SJCRH30 (cell line): ENCODE results near the gene COL5A1. TPM values are rescaled to one million over a fixed set of nuclear protein-coding genes. Genes with fewer than 3 reads are reported as not detected.
"Not testable (repeated sequence)": the region's sequence is repeated elsewhere in the genome, so short reads cannot be mapped to it uniquely, and the experiment has no call there.

Experiments
- DNase-seq, 2 experiments: peaks; one replicate each; pipeline ENCODE4 v3.0.0-alpha.2; 2015 to 2020
- H3K27ac ChIP-seq: fragments of 250-450 bp; sonication (Bioruptor Pico); 2 replicates; pipeline ENCODE4 v1.5.1; 2020; ENCODE audit warnings: mild to moderate bottlenecking, moderate library complexity
- H3K27me3 ChIP-seq: fragments of 250-450 bp; sonication (Bioruptor Pico); 2 replicates; pipeline ENCODE4 v1.5.1; 2020; ENCODE audit warnings: mild to moderate bottlenecking, moderate library complexity
- H3K36me3 ChIP-seq: fragments of 250-450 bp; sonication (Bioruptor Pico); 2 replicates; pipeline ENCODE4 v1.5.1; 2020; ENCODE audit warnings: mild to moderate bottlenecking, moderate library complexity
- H3K4me1 ChIP-seq: fragments of 250-450 bp; sonication (Bioruptor Pico); 2 replicates; pipeline ENCODE4 v1.5.1; 2020; ENCODE audit warnings: mild to moderate bottlenecking, moderate library complexity
- H3K4me3 ChIP-seq: fragments of 250-450 bp; sonication (Bioruptor Pico); 2 replicates; pipeline ENCODE4 v1.5.1; 2020; ENCODE audit warnings: mild to moderate bottlenecking, moderate library complexity
- H3K9me3 ChIP-seq: fragments of 250-450 bp; sonication (Bioruptor Pico); replicated peaks from 2 replicates; pipeline ENCODE4 v1.5.1; 2020; ENCODE audit warnings: mild to moderate bottlenecking, moderate library complexity
- total RNA-seq: library from RNA; depleted of rRNA; stranded (reverse); fragments of >200 nt; shearing (Covaris generic); gene quantifications from 2 replicates; pipeline ENCODE4 v1.2.3, GENCODE V29; 2014

COL5A1 gene
- total RNA-seq, 1 experiment from 2014 or later = 32.1 TPM

GRCh38 chr9:134659688-134660131 is 18.1 kb downstream of the COL5A1 start:
- Histone ChIP-seq H3K36me3 (peaks cover 10% of the 10 kb centered on the region), H3K4me3 (no peak overlapping the region), H3K9me3 (0 out of 2 replicates have a peak, but pooled peaks cover 8% of the 10 kb centered on the region), H3K27ac (no peak overlapping the region), H3K27me3 (no peaks in the 10 kb centered on the region), H3K4me1 (peaks cover 3% of the 10 kb centered on the region; the same call in 1 of the 2 replicates)
- no peak for DNase-seq

- Histone ChIP-seq H3K9me3 (0 out of 2 replicates have a peak, but pooled peaks cover 8% of the 10 kb centered on the region), H3K27ac (no peak overlapping the region), H3K27me3 (no peaks in the 10 kb centered on the region), H3K4me3 (no peak overlapping the region), H3K36me3 (peaks cover 10% of the 10 kb centered on the region), H3K4me1 (peaks cover 3% of the 10 kb centered on the region; the same call in 1 of the 2 replicates)
- DNase-seq = peak in 1 of 2 experiments; percentile 53
Observed at GRCh38 chr9:134660407-134660806, 18.8 kb downstream of the COL5A1 start.

DNA sequence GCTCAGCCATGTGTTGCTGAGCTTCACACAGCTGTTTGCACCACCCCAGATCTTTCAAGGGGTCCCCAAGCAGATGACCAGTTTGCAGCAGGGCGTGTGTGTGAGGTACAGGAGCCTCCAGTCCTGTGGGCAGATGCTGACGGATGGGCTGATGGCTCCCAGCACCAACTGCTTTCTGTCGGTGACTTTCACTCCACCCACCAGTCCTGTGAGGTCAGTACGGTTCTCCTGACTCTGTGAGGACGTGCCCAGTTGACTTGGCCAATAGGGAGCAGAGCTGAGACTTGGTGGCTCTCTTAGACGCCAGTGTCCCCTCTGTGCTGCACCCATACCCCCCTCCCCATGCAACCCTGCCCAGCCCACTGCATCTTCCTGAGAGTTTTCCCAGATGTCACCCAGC is 19.7 kb downstream of the COL5A1 start:
- peaks cover 3% of the 10 kb centered on the region; the same call in 1 of the 2 replicates for H3K4me1 ChIP-seq

GRCh38 chr9:134661791-134662142 is 20.2 kb downstream of the COL5A1 start:
- no peak overlapping the region for H3K27ac ChIP-seq
- H3K36me3 ChIP-seq = peaks cover 10% of the 10 kb centered on the region
- DNase-seq = no peak
- peaks cover 3% of the 10 kb centered on the region; the same call in 1 of the 2 replicates for H3K4me1 ChIP-seq
- H3K4me3 ChIP-seq = no peak overlapping the region
- 0 out of 2 replicates have a peak, but pooled peaks cover 8% of the 10 kb centered on the region for H3K9me3 ChIP-seq
- H3K27me3 ChIP-seq = no peaks in the 10 kb centered on the region

More for the DNA sequence above, 19.7 kb downstream of the COL5A1 start:
- Histone ChIP-seq H3K27ac (no peak overlapping the region), H3K9me3 (0 out of 2 replicates have a peak, but pooled peaks cover 8% of the 10 kb centered on the region), H3K36me3 (peaks cover 10% of the 10 kb centered on the region), H3K27me3 (no peaks in the 10 kb centered on the region), H3K4me3 (no peak overlapping the region)
- no peak for DNase-seq

DNA sequence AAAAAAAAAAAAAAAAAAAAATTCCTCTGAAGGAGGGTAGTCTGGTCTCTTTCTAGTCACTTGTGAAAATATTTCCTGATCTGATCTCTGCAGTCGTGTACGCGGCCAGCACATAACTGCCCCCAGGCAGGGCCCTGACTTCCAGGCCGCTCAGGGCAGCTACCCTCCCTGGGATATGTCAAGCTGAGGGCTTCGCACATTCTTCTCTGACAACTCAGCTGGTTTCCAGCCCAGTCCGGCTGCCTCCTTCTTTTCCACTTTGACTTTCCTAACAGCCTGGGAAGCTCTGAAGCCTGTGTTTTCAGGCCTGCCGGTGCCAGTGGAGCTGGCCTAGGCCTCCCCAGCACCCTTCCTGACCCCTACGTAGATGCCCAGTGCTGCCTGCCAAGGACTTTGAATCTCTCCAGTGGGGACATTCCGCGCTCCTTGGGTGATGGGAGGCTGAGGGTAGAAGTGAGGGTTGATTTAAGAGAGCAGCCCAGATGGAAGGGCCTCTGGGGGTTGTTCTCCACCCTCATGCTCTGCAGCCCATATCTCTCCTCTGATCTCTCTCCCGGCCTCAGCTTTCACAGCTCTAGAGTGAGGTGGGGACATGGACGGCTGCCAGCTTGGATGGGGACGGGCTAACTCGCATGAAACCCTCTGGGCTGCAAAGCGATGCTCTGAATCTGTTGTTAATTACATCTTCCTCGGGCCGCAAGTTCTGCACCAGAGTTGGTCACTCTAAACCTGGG is 20.7 kb downstream of the COL5A1 start:
- DNase-seq = no peak
- peaks cover 10% of the 10 kb centered on the region for H3K36me3 ChIP-seq
- no peak overlapping the region for H3K27ac ChIP-seq
- H3K9me3 ChIP-seq = 0 out of 2 replicates have a peak, but pooled peaks cover 8% of the 10 kb centered on the region
- peaks cover 3% of the 10 kb centered on the region; the same call in 1 of the 2 replicates for H3K4me1 ChIP-seq
- no peak overlapping the region for H3K4me3 ChIP-seq
- H3K27me3 ChIP-seq = no peaks in the 10 kb centered on the region

DNA sequence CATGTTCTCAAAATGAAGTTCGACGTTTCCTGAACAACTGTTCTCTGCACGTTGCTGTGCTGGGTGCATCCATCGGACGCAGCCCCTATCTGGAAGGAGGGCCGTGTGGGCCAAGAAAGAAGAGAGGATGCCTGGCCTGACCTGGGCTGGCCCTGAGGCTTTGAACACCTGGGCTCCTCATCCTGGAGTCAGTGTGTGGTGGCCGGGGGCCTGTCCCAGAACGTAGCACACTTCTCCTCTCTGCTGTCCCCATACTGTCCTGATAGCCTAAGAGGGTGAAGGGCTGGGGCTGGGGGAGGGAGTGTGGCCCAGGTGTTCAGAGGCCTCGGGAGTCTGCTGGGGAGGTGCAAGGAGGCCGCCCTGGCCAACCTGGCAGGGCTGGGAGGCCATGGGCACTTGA is 21.5 kb downstream of the COL5A1 start:
- no peak for DNase-seq
- H3K9me3 ChIP-seq = 0 out of 2 replicates have a peak, but pooled peaks cover 8% of the 10 kb centered on the region
- no peaks in the 10 kb centered on the region for H3K27me3 ChIP-seq
- no peak overlapping the region for H3K4me3 ChIP-seq
- no peak overlapping the region for H3K27ac ChIP-seq
- peaks cover 3% of the 10 kb centered on the region; the same call in 1 of the 2 replicates for H3K4me1 ChIP-seq
- peaks cover 10% of the 10 kb centered on the region for H3K36me3 ChIP-seq

DNA sequence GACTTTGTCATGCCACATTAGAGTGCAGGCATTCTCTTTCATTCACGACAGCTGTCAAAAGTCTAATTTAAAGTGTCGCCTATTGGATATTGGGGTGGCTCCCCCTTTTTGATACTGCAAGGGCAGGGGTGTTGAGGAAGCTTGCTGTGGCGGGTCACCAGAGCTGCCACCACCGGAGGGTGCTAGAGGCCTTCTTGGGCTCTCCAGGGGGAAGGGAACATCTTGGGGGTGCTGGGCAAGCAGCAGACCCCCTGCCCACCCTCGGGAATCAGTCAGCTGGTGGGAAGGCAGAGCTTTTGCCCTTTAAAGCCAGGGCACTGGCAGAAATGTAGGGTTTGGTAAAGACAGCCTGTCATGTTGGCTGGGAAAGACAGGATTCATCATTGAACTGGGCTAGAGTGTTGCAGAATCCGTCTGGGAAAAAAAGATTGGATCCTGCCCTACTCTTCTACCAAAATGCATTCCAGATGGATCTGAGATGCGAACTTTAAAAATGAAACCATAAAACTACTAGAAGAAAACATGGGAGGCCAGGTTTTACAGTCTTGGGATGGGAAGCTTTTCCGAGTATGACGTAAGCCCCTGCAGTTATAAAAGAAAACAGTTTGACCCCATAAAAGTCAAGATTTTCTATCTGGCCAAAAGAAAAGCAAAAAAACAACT is 22.3 kb downstream of the COL5A1 start:
- Histone ChIP-seq H3K9me3 (0 out of 2 replicates have a peak, but pooled peaks cover 8% of the 10 kb centered on the region), H3K4me3 (no peak overlapping the region), H3K36me3 (peaks cover 10% of the 10 kb centered on the region), H3K27ac (no peak overlapping the region), H3K4me1 (no peaks in the 10 kb centered on the region; the same call in 1 of the 2 replicates), H3K27me3 (no peaks in the 10 kb centered on the region)
- no peak for DNase-seq

DNA sequence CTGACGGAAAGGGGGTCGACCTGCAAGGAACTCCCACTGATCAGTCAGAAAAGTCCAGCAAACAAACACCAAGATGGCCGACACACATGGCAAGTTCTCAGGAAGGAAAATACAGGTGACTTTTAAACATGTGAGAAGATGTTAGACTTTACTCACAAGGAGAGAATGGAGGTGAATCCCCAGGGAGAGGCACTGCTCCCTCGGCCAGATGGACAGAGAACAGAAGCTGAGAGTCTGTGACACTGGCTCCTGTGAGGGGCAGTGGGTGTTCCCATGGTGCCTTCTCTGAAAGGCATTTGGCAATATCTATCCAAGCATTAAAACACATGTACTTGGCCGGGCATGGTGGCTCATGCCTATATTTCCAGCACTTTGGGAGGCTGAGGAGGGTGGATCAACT is 22.8 kb downstream of the COL5A1 start:
- H3K4me3 ChIP-seq = no peak overlapping the region
- H3K4me1 ChIP-seq = no peaks in the 10 kb centered on the region

GRCh38 chr9:134666208-134666607 is 24.6 kb downstream of the COL5A1 start:
- no peaks in the 10 kb centered on the region for H3K27me3 ChIP-seq
- H3K4me3 ChIP-seq = no peak overlapping the region
- H3K4me1 ChIP-seq = no peaks in the 10 kb centered on the region
- no peaks in the 10 kb centered on the region; the same call in 1 of the 2 replicates for H3K36me3 ChIP-seq
- H3K9me3 ChIP-seq = no peaks in the 10 kb centered on the region
- DNase-seq = no peak
- H3K27ac ChIP-seq = no peak overlapping the region

More for the DNA sequence above, 22.8 kb downstream of the COL5A1 start:
- Histone ChIP-seq H3K27ac (no peak overlapping the region), H3K27me3 (no peaks in the 10 kb centered on the region), H3K36me3 (peaks cover 10% of the 10 kb centered on the region), H3K9me3 (0 out of 2 replicates have a peak, but pooled peaks cover 8% of the 10 kb centered on the region)
- no peak for DNase-seq

DNA sequence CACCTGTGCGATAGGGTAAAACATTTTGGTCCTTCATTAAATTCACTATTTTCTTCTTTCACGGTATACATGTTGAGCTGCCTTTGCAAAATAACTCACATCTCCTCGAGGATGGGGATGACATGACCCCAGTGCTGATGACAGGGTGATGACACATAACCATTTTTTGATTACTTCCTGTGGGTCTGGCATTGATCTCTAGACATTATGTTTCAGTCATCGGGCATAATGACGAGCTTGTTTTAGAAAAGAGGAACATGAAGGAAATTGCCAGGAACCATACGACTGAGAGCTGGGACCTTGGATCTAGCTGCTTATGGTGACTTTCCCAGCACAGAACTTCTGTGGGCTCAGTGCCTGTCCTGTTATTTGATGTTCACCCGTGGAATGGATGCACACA is 25.2 kb downstream of the COL5A1 start:
- Histone ChIP-seq H3K4me3 (no peak overlapping the region), H3K36me3 (no peaks in the 10 kb centered on the region; the same call in 1 of the 2 replicates), H3K27ac (no peak overlapping the region), H3K27me3 (no peaks in the 10 kb centered on the region), H3K4me1 (no peaks in the 10 kb centered on the region), H3K9me3 (no peaks in the 10 kb centered on the region)
- DNase-seq = no peak

GRCh38 chr9:134668977-134669376 is 27.4 kb downstream of the COL5A1 start:
- not testable (repeated sequence) for H3K4me3 ChIP-seq, H3K4me1 ChIP-seq, DNase-seq, H3K36me3 ChIP-seq, H3K27me3 ChIP-seq, H3K27ac ChIP-seq, H3K9me3 ChIP-seq

- DNase-seq = no peak
- 0 out of 2 replicates have a peak, but pooled peaks cover 2% of the 10 kb centered on the region for H3K9me3 ChIP-seq
- H3K27ac ChIP-seq = no peak overlapping the region
- no peaks in the 10 kb centered on the region for H3K4me1 ChIP-seq
- H3K27me3 ChIP-seq = no peaks in the 10 kb centered on the region
- H3K4me3 ChIP-seq = no peak overlapping the region
- H3K36me3 ChIP-seq = peaks cover 6% of the 10 kb centered on the region; the same call in 1 of the 2 replicates
Observed at GRCh38 chr9:134669399-134669955, 27.9 kb downstream of the COL5A1 start.

GRCh38 chr9:134670042-134670525 is 28.5 kb downstream of the COL5A1 start:
- H3K9me3 ChIP-seq = 0 out of 2 replicates have a peak, but pooled peaks cover 2% of the 10 kb centered on the region

GRCh38 chr9:134670851-134671281 is 29.3 kb downstream of the COL5A1 start:
- no peak for DNase-seq
- no peaks in the 10 kb centered on the region for H3K27me3 ChIP-seq
- no peak overlapping the region for H3K4me3 ChIP-seq
- H3K27ac ChIP-seq = no peak overlapping the region
- H3K9me3 ChIP-seq = 0 out of 2 replicates have a peak, but pooled peaks cover 2% of the 10 kb centered on the region
- H3K4me1 ChIP-seq = no peaks in the 10 kb centered on the region
- peaks cover 6% of the 10 kb centered on the region; the same call in 1 of the 2 replicates for H3K36me3 ChIP-seq

More at GRCh38 chr9:134670042-134670525, 28.5 kb downstream of the COL5A1 start:
- Histone ChIP-seq H3K4me1 (no peaks in the 10 kb centered on the region), H3K36me3 (peaks cover 6% of the 10 kb centered on the region; the same call in 1 of the 2 replicates), H3K27me3 (no peaks in the 10 kb centered on the region), H3K4me3 (no peak overlapping the region), H3K27ac (no peak overlapping the region)
- no peak for DNase-seq
